ENCODE data around the gene MYH10.

MYH10 gene

DNA sequence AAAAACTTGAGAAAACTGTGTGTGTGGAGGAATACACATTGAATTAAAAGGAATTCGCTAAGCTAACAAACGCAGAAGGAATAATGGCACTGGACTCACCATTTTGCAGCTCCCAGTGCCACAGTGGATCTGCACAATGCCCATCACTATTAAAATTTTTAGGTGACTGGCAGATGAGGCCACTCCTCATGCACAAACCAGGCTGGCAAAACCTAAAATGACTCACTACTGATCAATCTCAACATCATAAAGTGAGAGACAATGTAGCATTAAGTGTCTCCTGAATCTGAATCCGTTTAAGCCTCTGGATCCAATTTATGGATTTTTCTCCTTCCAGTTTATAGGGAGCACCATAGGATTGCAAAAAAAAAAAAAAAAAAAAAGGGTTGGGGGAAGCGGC, 20.6 kb downstream of the MYH10 start:
- no peak for DNase-seq (ENCODE audit: low spot score)

DNA sequence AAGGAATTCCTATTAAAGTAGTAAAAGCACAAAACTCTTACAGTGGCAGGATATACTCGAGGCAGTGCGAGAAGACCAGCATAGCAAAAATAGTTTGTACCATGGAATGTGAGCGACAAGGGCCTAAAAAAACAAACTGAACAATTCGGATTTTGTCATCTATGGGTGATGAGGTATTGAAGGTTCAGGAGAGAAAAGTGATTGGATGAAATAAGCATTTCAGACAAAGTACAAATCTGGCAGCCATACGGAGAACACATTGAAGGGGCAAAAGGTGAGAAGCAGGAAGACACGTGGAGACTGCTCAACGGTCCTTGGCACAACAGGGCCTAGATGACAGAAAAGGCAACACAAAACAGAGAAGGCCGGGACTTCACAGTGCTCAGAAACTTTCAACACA, 22.5 kb downstream of the MYH10 start:
- DNase-seq (ENCODE audit: low spot score) = no peak

DNA sequence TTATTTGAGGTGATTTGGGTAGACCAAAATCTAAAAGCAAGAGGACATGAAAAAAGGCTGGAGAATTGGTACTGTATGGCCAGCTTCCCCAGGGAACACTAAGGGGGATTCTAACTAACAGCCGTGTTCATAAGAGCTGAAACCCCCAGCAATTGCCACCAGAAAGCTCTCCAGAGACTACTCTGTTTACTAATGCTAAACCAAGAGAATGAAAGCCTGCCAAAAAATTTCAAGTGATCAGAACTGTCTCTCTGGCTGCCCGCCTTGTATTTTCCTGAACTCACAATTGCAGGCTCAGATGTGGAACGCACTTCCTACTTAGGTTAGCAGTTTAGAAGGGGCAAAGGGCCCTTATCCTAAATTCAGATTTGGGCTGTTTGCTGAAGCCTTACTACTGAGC, 24.1 kb downstream of the MYH10 start:
- no peak for DNase-seq (ENCODE audit: low spot score)

DNA sequence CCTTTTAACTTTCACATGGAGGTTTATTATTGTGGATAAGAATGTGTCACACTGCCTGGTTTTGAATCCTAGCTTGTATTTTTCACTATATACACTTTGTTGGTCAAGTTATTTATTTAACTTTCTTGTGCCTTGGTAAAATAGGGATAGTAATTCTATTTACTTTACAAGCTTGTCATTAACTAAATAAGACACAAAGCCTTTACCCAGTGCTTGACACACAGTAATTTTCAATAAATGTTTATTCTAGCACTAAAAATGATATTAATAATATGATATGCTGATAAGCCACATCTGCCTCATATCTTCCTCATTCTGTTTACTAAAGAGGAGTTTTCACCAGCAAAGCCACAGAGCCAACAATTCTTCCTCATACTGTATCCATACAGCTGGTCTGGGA, 27.8 kb downstream of the MYH10 start:
- no peak for DNase-seq (ENCODE audit: low spot score)

DNA sequence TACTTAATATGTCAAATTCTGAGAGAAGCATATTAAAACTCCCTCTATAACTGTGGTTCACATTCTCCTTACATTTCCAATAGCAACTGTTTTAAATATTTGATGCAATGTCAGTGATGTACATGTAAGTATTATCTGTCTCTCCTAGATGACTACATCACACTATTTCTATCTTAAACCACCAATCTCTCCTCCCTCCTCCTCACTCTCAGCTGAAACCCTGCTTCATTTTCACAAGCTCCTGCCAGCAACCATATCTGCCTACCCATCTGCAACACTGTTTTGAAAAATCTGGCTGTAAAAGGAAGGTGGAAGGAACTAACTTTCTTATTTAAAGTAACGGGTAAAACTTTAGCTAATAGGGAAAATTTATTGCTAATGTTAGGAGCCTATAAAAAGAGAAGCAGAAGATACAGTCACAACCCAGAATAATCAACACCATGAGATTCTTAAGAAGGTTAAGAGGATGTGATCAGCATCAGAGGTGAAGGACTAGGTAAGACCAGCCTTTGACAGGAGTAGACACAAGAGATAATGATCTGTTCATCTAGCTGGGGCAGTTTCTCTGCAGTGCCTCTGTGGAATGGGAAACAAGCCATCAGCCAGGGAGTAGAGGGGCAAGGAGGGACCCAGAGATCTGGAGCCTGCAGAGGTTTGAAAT, 31.0 kb downstream of the MYH10 start:
- no peak for DNase-seq (ENCODE audit: low spot score)

DNA sequence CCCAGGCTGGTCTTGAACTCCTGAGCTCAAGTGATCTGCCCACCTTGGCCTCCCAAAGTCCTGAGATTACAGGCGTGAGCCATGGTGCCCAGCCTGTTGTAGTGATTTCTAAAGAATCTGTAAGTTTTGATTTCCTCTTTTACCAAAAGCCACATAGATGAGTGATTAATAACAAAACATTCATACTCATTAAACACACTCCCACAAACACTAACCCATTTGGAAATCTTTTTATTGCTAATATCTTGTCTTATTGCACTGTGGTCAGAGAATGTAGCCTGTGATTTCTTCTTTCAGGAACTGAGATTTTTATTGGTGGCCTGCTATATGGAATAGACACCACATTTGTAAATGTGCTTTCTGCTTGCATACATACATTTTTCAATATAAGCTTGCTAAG, 31.6 kb downstream of the MYH10 start:
- DNase-seq (ENCODE audit: low spot score) = no peak

DNA sequence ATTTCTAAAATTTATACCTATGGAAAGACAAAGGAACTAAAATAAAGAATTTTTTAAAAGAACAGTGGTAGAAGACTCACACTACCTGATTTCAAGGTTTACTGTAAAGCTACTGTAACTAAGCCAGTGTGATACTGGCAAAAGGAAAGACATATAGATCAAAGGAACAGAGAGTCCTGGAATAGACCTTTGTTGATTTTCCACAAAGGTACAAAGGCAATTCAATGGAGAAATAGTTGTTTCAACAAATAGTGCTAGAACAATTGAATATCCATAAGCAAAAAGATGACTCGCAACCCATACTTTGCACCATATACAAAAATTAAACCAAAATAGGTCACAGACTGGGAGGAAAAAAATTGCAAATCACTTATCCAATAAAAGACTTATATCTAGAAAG, 36.7 kb downstream of the MYH10 start:
- no peak for DNase-seq (ENCODE audit: low spot score)

DNA sequence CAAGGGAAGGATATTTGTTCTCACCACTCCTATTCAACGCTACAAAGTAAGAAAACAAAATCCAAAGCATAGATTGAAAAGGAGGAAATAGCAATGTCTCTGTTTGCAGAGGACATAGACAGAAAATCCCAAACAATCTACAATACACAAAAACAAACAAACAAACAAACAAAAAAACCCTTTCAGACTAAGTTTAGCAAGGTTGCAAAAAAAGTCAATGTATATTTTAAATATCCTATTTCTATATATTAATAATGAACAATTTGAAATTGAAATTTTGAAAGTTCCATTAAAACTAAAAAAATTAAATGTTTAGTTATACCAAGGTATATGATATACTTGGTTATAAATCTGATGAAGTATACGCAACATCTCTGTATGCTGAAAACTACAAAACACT, 37.2 kb downstream of the MYH10 start:
- no peak for DNase-seq (ENCODE audit: low spot score)

DNA sequence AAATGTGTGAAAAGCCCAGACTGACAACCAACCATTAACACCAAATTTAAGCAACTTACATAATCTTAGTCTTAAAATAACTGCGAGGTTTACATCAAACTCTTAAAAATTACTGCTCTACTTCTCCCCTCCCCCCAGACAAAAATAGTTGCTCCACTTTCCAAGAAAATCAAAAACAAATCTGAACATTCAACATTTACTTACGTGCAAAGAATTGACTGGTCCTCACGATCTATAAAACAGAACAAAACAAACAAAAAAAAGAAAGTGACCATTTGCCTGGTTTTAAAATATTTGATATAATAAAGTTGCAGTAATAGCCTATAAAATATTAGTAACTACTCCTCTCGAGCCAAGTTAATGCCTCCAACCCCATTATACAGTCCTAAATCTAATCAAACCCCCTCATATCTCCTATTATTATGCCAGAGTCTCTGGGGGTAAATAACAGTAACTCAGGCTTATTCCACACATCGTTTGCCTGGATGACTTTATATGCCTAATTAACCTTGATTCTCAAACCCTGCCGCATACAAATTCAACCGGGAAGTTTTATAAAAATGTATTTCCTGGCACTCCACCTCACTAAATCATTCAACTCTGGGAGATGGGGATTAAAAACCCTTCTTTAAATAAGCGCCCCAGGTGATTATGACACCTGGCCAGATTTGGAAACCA, 41.5 kb downstream of the MYH10 start:
- no peak for DNase-seq (ENCODE audit: low spot score)

DNA sequence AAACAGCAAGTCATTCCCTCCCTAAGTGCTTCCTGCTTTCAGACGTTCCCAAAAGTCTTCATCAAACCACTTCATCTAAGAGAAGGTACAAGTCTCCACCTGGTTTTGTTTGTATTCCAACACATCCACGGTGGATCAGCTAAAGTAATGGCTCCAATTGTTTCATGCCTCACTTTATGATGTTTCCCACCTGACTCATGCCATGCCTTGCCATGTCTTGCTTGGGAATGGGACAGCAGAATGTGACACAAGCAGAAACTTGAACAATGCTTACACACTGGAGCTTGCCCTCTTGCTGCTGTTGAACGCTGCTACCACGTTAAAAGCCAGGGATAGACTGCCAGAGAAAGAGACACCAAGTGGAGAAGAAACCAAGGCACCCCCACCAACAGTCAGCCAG, 43.8 kb downstream of the MYH10 start:
- no peak for DNase-seq (ENCODE audit: low spot score)

DNA sequence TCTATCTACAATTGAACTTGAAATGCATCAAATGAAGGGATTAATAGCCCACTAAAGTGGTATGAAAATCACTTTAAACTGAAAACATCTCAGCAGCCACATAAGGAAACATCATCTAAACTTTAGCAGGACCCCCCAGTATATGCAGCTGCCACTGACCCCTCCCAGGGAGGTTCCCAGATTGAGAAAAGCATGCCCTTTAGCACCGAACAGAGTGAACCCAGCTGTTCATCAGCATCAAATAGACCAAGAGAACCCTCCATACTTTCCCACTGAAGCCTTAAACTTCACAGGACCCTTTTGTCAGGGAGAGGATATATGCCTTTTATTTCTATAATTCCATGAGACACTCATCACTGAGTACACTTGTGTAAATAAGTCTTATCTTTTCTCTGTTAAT, 44.6 kb downstream of the MYH10 start:
- no peak for DNase-seq (ENCODE audit: low spot score)

DNA sequence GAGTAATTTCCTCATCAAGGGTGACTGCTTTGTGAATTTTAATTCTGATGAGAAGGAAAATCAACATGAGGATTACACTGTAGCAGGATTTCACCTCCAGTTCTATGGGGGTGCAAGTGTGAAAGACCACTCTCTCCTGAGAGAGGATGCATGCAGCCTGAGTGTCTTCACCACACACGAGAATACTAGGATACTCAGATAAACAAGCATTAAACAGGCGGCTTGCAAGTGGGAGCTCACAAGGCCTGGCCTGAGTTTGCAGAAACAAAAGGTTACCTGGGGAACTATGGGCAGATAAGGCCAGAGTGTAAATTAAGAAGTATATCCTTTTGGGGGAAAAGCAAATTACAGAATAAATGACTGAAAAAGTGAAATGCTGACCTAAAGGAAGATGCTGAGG, 46.6 kb downstream of the MYH10 start:
- DNase-seq (ENCODE audit: low spot score) = no peak

DNA sequence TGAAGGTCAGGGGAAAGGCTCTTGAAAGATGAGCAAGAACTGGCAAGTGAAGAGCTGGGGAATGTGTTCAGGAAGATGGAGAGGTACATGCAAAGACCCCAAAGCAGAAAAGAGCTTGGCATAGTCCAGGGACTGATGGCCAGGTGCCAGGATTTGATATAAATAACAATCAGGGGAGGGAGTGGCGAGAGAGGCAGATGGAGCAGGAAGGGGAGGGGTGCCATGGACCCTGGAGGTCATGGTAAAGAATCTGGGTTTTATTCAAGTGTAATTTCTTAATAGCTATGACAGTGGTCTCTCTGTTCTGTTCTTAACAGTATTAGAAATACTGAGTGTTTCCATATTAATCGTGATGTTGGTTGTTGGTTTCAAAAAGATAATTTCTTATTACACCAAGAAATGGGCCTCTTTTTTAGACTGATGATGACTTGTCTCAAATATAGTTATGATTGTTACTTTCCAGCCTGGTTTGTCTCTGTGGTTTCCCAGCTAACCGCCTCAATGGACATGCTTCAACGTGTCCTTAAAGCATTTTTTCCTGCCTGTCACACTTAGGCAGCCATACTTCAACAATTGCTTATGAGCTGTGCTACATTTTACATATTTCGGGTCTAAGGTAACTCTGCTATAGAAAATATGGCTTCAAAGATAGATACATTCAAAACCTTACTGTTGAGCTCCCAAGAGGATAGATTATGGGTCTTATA, 49.4 kb downstream of the MYH10 start:
- no peak for DNase-seq (ENCODE audit: low spot score)

DNA sequence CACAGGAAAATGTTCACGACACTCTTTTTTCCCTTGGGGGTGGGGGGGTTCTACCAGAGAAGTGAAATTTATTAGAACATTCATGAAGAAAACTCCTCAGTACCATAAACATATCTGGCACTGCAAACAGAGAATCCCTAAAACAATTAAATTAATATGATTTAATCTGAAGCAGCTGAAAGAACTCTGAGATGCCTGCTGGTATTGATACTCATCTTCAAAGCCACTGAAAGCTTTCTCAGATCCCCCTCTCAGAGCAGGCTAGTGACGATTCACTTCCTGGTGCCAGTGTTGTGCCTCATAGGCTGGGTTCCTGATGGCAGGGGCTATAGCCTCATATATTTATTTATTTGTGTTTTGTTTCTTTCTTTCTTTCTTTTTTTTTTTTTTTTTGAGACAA, 52.7 kb downstream of the MYH10 start:
- DNase-seq (ENCODE audit: low spot score) = no peak

DNA sequence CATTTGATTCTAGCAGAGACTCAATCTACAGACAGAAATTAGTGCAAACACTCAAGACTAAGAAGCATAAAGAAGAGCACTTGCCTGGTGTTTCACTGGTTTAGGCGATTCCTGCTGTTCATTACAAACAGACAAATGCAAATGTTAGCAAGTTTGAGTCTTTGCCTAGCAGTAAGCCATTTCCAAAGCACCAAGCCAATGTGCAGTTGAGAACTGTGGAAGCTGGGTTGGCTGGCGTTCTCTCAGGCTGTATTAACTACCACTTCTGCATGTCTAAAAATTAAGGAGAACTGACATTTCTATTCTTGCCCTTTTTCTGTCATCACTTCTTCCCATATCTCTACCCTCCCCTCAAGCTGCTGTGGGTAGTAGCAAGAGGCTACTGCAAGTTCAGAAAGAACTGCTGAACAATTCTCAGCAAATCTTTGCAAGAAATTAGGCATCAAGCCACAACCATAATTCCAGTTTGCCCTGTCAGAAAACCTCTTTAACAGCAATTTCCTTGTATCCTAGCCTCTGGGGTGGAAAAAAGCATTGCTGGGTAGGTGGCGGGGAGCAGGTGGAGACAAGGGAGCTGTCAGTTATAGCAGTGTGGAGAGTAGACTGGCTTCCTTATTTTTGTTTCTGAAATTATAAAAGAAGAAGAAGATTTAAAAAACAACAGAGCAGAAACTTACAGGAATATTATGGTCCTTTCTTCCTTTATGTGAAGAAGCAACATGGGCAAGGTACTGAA, 53.8 kb downstream of the MYH10 start:
- DNase-seq (ENCODE audit: low spot score) = no peak

DNA sequence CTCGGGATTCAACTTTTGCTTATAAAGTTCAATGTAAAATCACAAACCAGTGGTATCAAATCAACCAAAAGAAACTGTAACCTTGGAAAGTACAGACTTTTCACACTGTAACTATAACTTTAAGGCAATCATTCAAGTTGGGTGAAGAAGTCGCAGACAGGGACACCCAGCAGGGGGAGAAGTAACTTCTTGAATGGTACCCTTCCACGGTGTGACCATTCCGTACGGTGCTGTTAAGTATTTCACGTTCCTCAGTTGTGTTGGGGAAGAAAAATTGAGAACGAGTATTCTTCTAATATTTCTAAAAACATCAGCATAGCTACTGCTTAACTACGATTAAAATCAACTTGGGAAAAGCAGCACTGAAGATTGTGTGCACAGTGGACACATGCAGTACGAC, 55.8 kb downstream of the MYH10 start:
- DNase-seq (ENCODE audit: low spot score) = no peak

DNA sequence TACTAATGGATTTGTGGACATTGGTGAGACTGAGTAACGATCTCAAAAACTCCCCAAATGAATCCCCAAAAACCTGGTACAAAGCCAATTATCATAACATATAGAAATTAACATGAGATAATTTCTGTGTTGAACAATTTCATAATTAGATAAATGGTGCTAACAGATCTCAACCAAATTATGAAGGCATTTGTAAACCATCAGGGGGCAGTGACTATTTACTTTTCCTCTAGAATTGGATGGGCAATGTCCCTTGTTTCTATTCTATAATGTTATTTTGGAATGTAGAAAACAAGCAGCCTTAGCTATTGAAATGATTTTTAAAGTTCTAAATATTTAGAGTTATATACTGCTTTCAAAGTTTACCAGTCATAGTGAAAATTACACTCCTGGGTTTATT, 57.8 kb downstream of the MYH10 start:
- no peak for DNase-seq (ENCODE audit: low spot score)

DNA sequence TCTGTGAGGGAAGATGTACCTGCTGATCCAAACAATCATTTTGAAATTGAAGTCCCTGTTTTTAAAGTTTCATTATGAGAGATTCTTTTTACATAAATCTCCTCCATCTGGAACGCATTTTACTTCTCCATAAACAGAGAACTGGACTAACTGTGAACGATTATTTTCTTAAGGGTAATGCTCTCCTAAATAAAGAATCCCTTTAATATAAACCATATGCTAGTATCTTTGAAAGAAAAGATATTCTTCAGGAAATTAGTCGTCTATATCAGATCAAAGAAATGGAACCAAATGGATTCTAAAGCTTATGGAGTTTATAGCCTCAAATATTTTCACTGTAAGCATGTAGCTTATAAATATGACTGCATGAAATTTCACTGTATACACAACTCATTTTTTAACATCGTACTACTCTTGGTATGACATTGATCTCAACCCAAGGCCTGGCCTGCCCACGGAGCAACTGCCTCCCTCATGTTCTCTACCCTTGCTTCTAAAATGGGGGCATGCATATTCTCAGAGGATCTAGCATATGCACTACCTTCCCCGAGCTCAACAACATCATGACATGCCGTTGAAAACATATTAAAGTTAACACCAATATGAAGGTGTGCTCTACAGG, 66.4 kb downstream of the MYH10 start:
- no peak for DNase-seq (ENCODE audit: low spot score)

DNA sequence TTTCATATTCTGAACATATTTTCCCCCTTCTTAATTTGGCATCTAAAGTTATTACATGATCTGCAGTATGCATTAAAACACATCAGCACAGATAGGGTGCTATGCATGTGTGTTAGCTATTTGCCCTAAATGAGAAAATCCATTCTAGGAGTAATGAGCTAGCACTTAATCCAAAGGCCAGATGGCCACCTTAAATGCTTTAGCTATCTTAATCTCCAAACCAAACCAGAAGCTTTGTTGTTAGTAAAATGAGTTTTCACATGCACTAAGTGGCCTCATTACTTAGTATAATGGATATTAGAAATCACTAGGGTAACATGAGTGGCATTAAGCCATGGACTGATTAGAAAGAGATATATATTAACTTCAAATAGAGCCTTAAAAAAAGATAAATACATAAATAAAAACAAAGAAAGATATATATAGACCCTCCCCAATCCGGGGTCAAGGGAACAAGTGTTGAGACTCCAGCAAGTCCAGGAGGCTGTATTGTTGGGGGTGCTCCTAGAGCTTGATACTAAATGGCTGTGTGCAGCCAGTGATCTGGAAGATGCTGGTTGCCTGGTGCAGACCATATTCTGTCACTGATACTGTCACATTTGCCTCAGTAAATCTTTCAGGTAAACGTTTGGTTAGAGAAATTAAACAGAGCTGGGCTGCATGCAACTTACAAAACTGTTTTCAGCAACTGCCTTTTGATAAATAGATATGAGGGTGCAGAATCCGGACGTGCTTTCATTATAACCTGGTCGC, 67.3 kb downstream of the MYH10 start:
- DNase-seq (ENCODE audit: low spot score) = no peak

DNA sequence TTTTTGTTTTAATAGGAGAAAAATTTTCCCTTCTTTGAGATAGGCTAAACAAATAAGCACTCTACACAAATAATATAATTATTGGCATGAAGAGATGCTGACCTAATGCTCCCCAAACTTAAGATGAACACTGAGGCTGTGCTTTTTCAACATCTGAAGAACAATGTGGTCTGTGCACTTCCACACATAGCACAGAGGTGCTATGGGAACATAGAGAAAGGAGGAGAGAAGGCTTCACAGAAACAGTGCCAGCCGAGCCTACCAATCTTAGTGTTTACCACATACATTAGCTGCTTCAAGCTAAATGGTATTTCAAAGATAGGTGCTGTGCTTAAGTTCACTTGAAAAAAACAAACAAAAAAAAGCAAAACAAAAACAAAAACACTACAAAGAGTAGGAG, 72.4 kb downstream of the MYH10 start:
- no peak for DNase-seq (ENCODE audit: low spot score)

DNA sequence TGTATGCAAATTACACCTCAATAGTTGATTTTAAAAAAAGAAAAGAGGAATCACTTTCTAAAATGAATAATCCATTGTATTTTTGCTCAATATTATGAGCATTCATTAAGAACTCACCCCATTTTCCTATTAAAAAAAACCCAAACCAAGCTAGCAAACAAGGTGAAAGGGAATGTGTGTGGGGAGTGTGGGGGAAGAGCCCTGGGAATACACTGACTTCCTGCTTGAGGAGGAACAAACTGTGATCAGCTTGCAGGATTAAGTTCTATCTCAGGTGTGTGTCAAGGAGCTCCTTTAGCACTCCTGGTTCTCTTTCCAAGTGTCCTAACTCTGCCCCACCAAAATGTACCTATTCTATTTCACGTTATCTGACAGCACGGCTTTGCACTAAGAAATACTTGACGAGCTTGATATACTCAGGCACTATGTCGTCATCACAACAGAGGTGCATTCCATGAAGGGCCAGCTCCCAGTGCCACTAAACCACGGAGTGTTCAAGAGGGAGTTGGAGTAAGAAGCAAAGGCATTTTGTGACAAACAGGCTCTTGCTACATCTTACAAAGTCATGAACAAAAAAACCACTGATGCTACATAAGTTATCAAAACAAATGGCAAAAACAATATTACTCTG, 73.2 kb downstream of the MYH10 start:
- no peak for DNase-seq (ENCODE audit: low spot score)
